Esophagus squamous epithelium (tissue), 4 donors: ENCODE data around the gene TMEM200C.

Experiments
- POLR2A ChIP-seq, 4 donors: fragments of 450-650 bp; IDR thresholded peaks; one replicate each; pipeline ENCODE4 v1.6.1; 2017; ENCODE audit warnings: antibody characterized with exemption in 4 of 4, mild to moderate bottlenecking in 4 of 4, moderate library complexity in 3 of 4
- TF ChIP-seq, protein P1 (sequence below), 6 experiments: fragments of 450-650 bp in 4 of 6; fragments of 200-600 bp in 2 of 6; sonication (generic) in 2 of 6; IDR thresholded peaks; one replicate each; pipeline ENCODE4 v1.5.1; 2016 to 2019; ENCODE audit warnings: antibody characterized with exemption in 6 of 6, mild to moderate bottlenecking in 4 of 6, moderate library complexity in 4 of 6

DNA sequence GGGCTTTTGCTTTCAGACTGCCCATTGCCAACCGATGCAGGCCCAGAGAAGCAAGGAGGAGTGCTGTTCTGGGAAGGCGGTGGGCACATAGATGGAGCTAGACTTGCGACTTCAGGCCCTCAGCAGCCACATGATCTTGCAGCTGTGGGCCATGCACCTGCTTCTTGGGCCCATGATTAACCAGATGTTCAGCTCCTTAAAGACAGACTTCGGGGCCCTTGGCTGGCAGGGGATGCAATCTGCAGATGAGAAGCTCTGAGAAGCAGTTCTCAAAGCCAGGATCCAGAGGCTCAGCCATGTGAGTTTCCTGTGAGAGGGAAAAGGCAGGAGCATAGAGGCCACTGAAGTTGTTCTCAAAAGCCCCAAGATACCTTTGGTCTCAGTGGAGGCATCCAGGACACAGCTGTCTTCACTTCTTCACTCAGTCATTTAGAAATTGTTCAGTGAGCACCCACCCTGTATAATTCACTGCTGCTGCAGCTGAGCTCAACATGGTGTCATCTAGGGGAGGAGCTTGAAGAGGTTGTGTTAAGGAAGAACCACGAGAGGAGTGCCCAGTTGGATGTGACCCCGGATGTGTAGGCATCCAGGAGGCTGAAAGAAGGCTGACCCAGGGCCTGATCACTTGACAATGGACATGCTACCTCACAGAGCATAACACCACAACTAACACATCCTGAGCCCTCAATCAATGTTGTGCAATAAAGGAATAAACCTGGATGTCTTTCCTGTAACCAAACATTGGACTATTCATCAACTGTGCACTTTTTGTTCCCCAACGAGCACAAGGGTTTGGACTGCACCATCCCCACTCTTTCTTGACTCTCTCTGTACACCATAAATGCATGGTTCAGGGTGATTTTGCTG is 44.7 kb upstream of the TMEM200C start:
- TF ChIP-seq, protein P1, sequence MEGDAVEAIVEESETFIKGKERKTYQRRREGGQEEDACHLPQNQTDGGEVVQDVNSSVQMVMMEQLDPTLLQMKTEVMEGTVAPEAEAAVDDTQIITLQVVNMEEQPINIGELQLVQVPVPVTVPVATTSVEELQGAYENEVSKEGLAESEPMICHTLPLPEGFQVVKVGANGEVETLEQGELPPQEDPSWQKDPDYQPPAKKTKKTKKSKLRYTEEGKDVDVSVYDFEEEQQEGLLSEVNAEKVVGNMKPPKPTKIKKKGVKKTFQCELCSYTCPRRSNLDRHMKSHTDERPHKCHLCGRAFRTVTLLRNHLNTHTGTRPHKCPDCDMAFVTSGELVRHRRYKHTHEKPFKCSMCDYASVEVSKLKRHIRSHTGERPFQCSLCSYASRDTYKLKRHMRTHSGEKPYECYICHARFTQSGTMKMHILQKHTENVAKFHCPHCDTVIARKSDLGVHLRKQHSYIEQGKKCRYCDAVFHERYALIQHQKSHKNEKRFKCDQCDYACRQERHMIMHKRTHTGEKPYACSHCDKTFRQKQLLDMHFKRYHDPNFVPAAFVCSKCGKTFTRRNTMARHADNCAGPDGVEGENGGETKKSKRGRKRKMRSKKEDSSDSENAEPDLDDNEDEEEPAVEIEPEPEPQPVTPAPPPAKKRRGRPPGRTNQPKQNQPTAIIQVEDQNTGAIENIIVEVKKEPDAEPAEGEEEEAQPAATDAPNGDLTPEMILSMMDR (IDR thresholded peaks at IDR 0.05): no peak
- no peak for TF ChIP-seq POLR2A (IDR thresholded peaks at IDR 0.05)
